Activated CD8-positive, alpha-beta T cell treated with anti-CD3 and anti-CD28 coated beads for 36 hours (primary cell): Measurements from ENCODE around the gene LAMB2. TPM values are rescaled to one million over a fixed set of nuclear protein-coding genes. Genes with fewer than 3 reads are reported as not detected.

Experiments
- ATAC-seq: fragments of 200-7000 bp; cut with Tn5 transposase; one replicate; pipeline ENCODE4 v1.10.0; 2021; ENCODE audit warnings: mild to moderate bottlenecking, moderate library complexity
- CTCF ChIA-PET: fragments of 350-600 bp; sonication (Branson Sonifier 250); formaldehyde crosslinking; loops from one replicate; lab custom pipeline; 2021; ENCODE audit warnings: antibody characterized with exemption; lab: Charles Lee
- POLR2A ChIA-PET: fragments of 350-600 bp; sonication (Branson Sonifier 250); formaldehyde crosslinking; loops from one replicate; lab custom pipeline; 2021; ENCODE audit warnings: antibody characterized with exemption; lab: Charles Lee
- DNase-seq: peaks from one replicate; pipeline ENCODE4 v3.0.0-alpha.2; 2020
- H3K27ac Mint-ChIP-seq: one replicate; pipeline ENCODE4 v1.8.0; 2021; ENCODE audit warnings: mild to moderate bottlenecking, mixed read lengths
- H3K27me3 Mint-ChIP-seq: one replicate; pipeline ENCODE4 v1.8.0; 2021; ENCODE audit warnings: mixed read lengths
- H3K36me3 Mint-ChIP-seq: one replicate; pipeline ENCODE4 v1.8.0; 2021; ENCODE audit warnings: low read depth, mixed read lengths
- H3K4me1 Mint-ChIP-seq: one replicate; pipeline ENCODE4 v1.8.0; 2021; ENCODE audit warnings: low read depth, mixed read lengths
- H3K4me3 Mint-ChIP-seq: one replicate; pipeline ENCODE4 v1.8.0; 2021; ENCODE audit warnings: mild to moderate bottlenecking, moderate library complexity, mixed read lengths
- H3K9me3 Mint-ChIP-seq: one replicate; pipeline ENCODE4 v1.8.0; 2021; ENCODE audit warnings: mixed read lengths
- CTCF ChIP-seq: fragments of 200-600 bp; IDR thresholded peaks from one replicate; pipeline ENCODE4 v1.8.0; 2022; ENCODE audit warnings: antibody characterized with exemption, mild to moderate bottlenecking
- intact Hi-C: fragments of 100-400 bp; cut with micrococcal nuclease; formaldehyde crosslinking; loops from one replicate; pipeline ENCODE4 v1.10.0; 2022
- total RNA-seq, 2 experiments: library from RNA; stranded (reverse); gene quantifications; one replicate each; pipeline ENCODE4 v1.2.3, GENCODE V29; 2021

The LAMB2 gene
- total RNA-seq, 2 experiments from 2014 or later, result not detected

DNA sequence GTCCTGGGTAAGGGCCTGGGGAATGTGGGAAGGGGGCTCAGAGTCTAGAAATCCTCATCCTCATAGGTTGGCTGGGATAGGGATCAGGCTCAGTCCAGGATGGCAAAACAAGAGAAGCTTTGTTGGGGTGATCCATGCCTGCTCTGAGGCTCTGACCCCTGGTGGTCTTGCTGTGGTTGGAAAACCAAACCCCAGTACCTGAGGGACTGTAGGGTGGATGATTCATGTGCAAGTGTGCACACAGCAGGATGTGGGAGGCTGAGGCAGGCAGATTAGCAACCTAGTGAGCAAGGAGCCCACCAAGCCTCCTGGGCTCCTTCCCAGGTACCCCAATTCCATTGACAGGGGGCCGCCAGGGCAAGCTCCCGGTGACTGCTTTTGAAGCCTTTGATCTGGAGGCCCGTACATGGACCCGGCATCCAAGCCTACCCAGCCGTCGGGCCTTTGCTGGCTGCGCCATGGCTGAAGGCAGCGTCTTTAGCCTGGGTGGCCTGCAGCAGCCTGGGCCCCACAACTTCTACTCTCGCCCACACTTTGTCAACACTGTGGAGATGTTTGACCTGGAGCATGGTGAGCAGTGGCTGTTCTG, 41.6 kb upstream of the LAMB2 start:
- ATAC-seq (no peak), DNase-seq (peak; percentile 18)
- H3K27ac Mint-ChIP-seq, result no peak overlapping the region
- no peak for TF ChIP-seq CTCF
- H3K4me3 Mint-ChIP-seq, result no peak overlapping the region
- H3K36me3 Mint-ChIP-seq, result no peaks in the 10 kb centered on the region
- ChIA-PET CTCF (interaction anchor here (1.1 kb wide), 1 partner anchor 275 kb away, joined by 3 read pairs; no protein-coding TSS in a partner anchor), POLR2A (no interaction called here)
- H3K27me3 Mint-ChIP-seq, result peaks cover 5% of the 10 kb centered on the region
- no peaks in the 10 kb centered on the region for H3K9me3 Mint-ChIP-seq
- H3K4me1 Mint-ChIP-seq, result peaks cover 12% of the 10 kb centered on the region
- intact Hi-C loops, result no loop called here

- H3K4me3 Mint-ChIP-seq, result no peak overlapping the region
- no peak overlapping the region for H3K27ac Mint-ChIP-seq
- peaks cover under 1% of the 10 kb centered on the region for H3K27me3 Mint-ChIP-seq
- peaks cover 12% of the 10 kb centered on the region for H3K4me1 Mint-ChIP-seq
- no peaks in the 10 kb centered on the region for H3K9me3 Mint-ChIP-seq
- H3K36me3 Mint-ChIP-seq, result no peaks in the 10 kb centered on the region
- intact Hi-C loops, result no loop called here
- ATAC-seq, result no peak
- no peak for DNase-seq
- ChIA-PET CTCF (no interaction called here), POLR2A (interaction anchor here (0.7 to 1.0 kb wide), 2 partner anchors 53 to 159 kb away, joined by 3 read pairs; partner anchors contain the start of gene USP19)
- TF ChIP-seq CTCF, result no peak
Measured at GRCh38 chr3:49173792-49174170, 40.9 kb upstream of the LAMB2 start.

DNA sequence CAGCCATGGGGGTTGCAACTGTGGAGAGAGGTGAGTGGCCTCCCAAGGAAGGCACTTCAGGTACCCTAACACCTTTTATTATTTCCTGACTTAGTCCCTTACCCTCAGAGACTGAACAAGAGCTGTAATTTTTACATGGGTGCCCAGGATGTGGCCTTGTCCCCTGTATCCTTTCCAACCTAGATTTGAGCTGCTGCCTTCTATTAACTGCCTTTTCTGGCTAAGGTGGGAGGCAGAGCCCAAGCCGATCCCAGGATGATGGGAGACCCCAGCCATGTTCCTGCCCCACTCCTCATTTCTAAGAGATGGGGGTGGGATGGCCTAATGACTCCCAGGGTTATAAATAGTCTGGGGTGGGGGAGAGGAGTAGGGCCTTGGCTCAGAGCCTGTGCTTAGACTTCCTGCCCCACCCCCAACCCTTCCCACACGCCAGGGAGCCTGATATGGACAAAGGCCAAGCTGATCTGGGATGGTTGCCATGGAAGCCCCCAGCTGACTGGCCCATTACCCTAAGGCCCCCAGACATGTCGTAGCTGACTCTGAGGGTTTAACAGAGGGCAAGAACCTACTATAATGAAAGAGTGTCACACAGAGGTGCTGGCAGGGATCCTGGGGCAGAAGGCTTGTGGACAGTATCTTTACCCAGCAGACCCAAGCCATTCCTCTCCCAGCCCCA, 40.4 kb upstream of the LAMB2 start:
- no peak for ATAC-seq
- Mint-ChIP-seq H3K9me3 (no peaks in the 10 kb centered on the region), H3K27ac (no peak overlapping the region), H3K36me3 (no peaks in the 10 kb centered on the region), H3K4me1 (peaks cover 12% of the 10 kb centered on the region), H3K4me3 (no peak overlapping the region), H3K27me3 (no peaks in the 10 kb centered on the region)
- no peak for TF ChIP-seq CTCF
- intact Hi-C loops, result no loop called here
- CTCF ChIA-PET, result no interaction called here
- no peak for DNase-seq
- POLR2A ChIA-PET, result interaction anchor here (0.7 to 1.0 kb wide), 3 partner anchors 52 to 466 kb away, joined by 3 read pairs; partner anchors contain the start of gene USP19

DNA sequence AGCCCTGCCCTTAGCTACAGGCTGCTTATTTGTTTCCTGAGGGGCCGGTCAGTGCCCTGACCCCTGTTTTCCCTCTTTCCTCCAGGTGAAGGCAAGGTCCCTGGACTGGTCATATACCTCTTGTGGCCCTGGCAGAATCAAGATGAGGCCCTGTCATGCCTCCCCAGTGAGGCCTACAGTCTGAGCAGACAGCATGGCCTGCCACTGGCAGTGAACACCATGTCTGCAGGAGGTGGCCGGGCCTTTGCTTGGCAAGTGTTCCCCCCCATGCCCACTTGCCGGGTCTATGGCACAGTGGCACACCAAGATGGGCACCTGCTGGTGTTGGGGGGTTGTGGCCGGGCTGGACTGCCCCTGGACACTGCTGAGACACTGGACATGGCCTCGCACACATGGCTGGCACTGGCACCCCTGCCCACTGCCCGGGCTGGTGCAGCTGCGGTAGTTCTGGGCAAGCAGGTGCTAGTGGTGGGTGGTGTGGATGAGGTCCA, 39.7 kb upstream of the LAMB2 start:
- ATAC-seq (no peak), DNase-seq (no peak)
- Mint-ChIP-seq H3K9me3 (no peaks in the 10 kb centered on the region), H3K27ac (no peak overlapping the region), H3K4me3 (no peak overlapping the region), H3K36me3 (no peaks in the 10 kb centered on the region), H3K4me1 (peaks cover 12% of the 10 kb centered on the region), H3K27me3 (no peaks in the 10 kb centered on the region)
- POLR2A ChIA-PET, result interaction anchor here (0.8 kb wide), 1 partner anchor 465 kb away, joined by 3 read pairs; no protein-coding TSS in a partner anchor
- TF ChIP-seq CTCF, result no peak
- intact Hi-C loops, result no loop called here
- CTCF ChIA-PET, result interaction anchor here (1.3 kb wide), 1 partner anchor 11 kb away, joined by 3 read pairs; no protein-coding TSS in a partner anchor
